ENCODE results near the gene FNBP1. TPM values are rescaled to one million over a fixed set of nuclear protein-coding genes. Genes with fewer than 3 reads are reported as not detected.
A peak's percentile ranks its signal among the peaks of the same experiment; 100 is the strongest.

FNBP1 gene
- total RNA-seq, 2 experiments from 2014 or later, result 266 to 268 TPM

- POLR2A ChIA-PET, result no interaction called here
- Mint-ChIP-seq H3K4me3 (no peak overlapping the region), H3K9me3 (no peaks in the 10 kb centered on the region), H3K36me3 (ENCODE audit: low read depth) (peaks cover 37% of the 10 kb centered on the region), H3K27ac (no peak overlapping the region), H3K4me1 (ENCODE audit: low read depth) (peaks cover 9% of the 10 kb centered on the region), H3K27me3 (no peaks in the 10 kb centered on the region)
- no peak for DNase-seq
- no peak for ATAC-seq
- intact Hi-C loops (cut with micrococcal nuclease), result no loop called here
- TF ChIP-seq CTCF (IDR thresholded peaks at IDR 0.05), result no peak
- CTCF ChIA-PET, result interaction anchor here (1.1 kb wide), 1 partner anchor 29 kb away, joined by 3 read pairs; no protein-coding TSS in a partner anchor
Measured at GRCh38 chr9:130078547-130078946, 35.6 kb upstream of the FNBP1 start.

GRCh38 chr9:130073373-130073772, 30.4 kb upstream of the FNBP1 start:
- no peak for ATAC-seq
- Mint-ChIP-seq H3K36me3 (ENCODE audit: low read depth) (peaks cover 18% of the 10 kb centered on the region), H3K9me3 (no peaks in the 10 kb centered on the region), H3K27me3 (no peaks in the 10 kb centered on the region), H3K4me1 (ENCODE audit: low read depth) (peaks cover 27% of the 10 kb centered on the region), H3K4me3 (no peak overlapping the region), H3K27ac (no peak overlapping the region)
- ChIA-PET CTCF (no interaction called here), POLR2A (no interaction called here)
- intact Hi-C loops (cut with micrococcal nuclease), result no loop called here
- TF ChIP-seq CTCF (IDR thresholded peaks at IDR 0.05), result no peak
- DNase-seq, result no peak

- ATAC-seq, result peak; percentile 61
- Mint-ChIP-seq H3K27ac (peak overlapping the region; percentile 39), H3K4me1 (ENCODE audit: low read depth) (peaks cover 31% of the 10 kb centered on the region), H3K4me3 (no peak overlapping the region), H3K36me3 (ENCODE audit: low read depth) (peaks cover 14% of the 10 kb centered on the region), H3K27me3 (no peaks in the 10 kb centered on the region), H3K9me3 (no peaks in the 10 kb centered on the region)
- DNase-seq, result peak; percentile 31
- POLR2A ChIA-PET, result interaction anchor here (0.7 kb wide), 1 partner anchor 211 kb away, joined by 3 read pairs; no protein-coding TSS in a partner anchor
- TF ChIP-seq CTCF (IDR thresholded peaks at IDR 0.05), result no peak
- intact Hi-C loops (cut with micrococcal nuclease), result no loop called here
- CTCF ChIA-PET, result no interaction called here
Measured at GRCh38 chr9:130072515-130073235, 29.7 kb upstream of the FNBP1 start.

GRCh38 chr9:130069048-130069447, 26.1 kb upstream of the FNBP1 start:
- Mint-ChIP-seq H3K27me3 (no peaks in the 10 kb centered on the region), H3K36me3 (ENCODE audit: low read depth) (peaks cover 3% of the 10 kb centered on the region), H3K27ac (peak overlapping the region; percentile 61), H3K4me1 (ENCODE audit: low read depth) (peaks cover 30% of the 10 kb centered on the region), H3K4me3 (no peak overlapping the region), H3K9me3 (no peaks in the 10 kb centered on the region)
- ChIA-PET CTCF (interaction anchor here (0.9 to 5.7 kb wide), 5 partner anchors 11 to 39 kb away, joined by 3 to 31 read pairs (median 4); no protein-coding TSS in a partner anchor), POLR2A (interaction anchor here (0.6 to 2.1 kb wide), 3 partner anchors 10 to 93 kb away, joined by 3 to 4 read pairs (median 3); no protein-coding TSS in a partner anchor)
- DNase-seq (no peak), ATAC-seq (peak; percentile 20)
- intact Hi-C loops (cut with micrococcal nuclease), result no loop called here
- no peak for TF ChIP-seq CTCF (IDR thresholded peaks at IDR 0.05)

- no peak for TF ChIP-seq CTCF (IDR thresholded peaks at IDR 0.05)
- no peak overlapping the region for H3K4me3 Mint-ChIP-seq
- H3K36me3 Mint-ChIP-seq (ENCODE audit: low read depth), result peaks cover 1% of the 10 kb centered on the region
- no peaks in the 10 kb centered on the region for H3K9me3 Mint-ChIP-seq
- no peak overlapping the region for H3K27ac Mint-ChIP-seq
- POLR2A ChIA-PET, result interaction anchor here (0.6 to 1.0 kb wide), 2 partner anchors 17 to 132 kb away, joined by 3 to 5 read pairs; no protein-coding TSS in a partner anchor
- no peaks in the 10 kb centered on the region for H3K27me3 Mint-ChIP-seq
- DNase-seq, result no peak
- H3K4me1 Mint-ChIP-seq (ENCODE audit: low read depth), result peaks cover 26% of the 10 kb centered on the region
- intact Hi-C loops (cut with micrococcal nuclease), result no loop called here
- no peak for ATAC-seq
- CTCF ChIA-PET, result interaction anchor here (1.1 to 1.7 kb wide), 2 partner anchors 10 to 179 kb away, joined by 3 read pairs; partner anchors contain the start of gene GPR107
Measured at GRCh38 chr9:130064621-130065020, 21.6 kb upstream of the FNBP1 start.
